SK-N-SH (cell line): ENCODE measurements around the gene ADIPOR2. TPM values are rescaled to one million over a fixed set of nuclear protein-coding genes. Genes with fewer than 3 reads are reported as not detected.
"Not testable (repeated sequence)": the region's sequence is repeated elsewhere in the genome, so short reads cannot be mapped to it uniquely, and the experiment has no call there.

Source experiments
- CTCF ChIA-PET: fragments of 300-600, 350-600 bp; formaldehyde crosslinking; extraction: SDS; loops from one replicate; lab custom pipeline; 2021; lab: Yijun Ruan, JAX
- POLR2A ChIA-PET: fragments of 350-600 bp; sonication (Branson Sonifier 250); formaldehyde crosslinking; extraction: SDS; loops from one replicate; lab custom pipeline; 2020; ENCODE audit warnings: antibody characterized with exemption, inconsistent platforms; lab: Yijun Ruan, JAX
- DNase-seq: peaks from one replicate; pipeline ENCODE4 v3.0.0; 2012
- H2AFZ ChIP-seq: fragments of 200-600 bp; sonication (generic); 2 replicates; pipeline ENCODE4 v1.8.1; 2016; ENCODE audit warnings: antibody characterized with exemption, mild to moderate bottlenecking, low read depth
- H3F3A ChIP-seq: fragments of 200-600 bp; sonication (generic); replicated peaks from 2 replicates; pipeline ENCODE3; 2016; ENCODE audit warnings: antibody characterized with exemption, mild to moderate bottlenecking; ENCODE audit not compliant: insufficient read depth
- H3K27ac ChIP-seq, 2 experiments: fragments of 200-500 bp in 1 of 2; fragments of 200-600 bp in 1 of 2; sonication (Bioruptor generic) in 1 of 2; sonication (generic), shearing (Covaris generic) in 1 of 2; 2 replicates each; pipeline versions ENCODE4 v1.5.1 to v1.6.1; 2014 to 2016; ENCODE audit warnings: low read depth in 2 of 2, inconsistent platforms in 1 of 2, low read length in 1 of 2, mild to moderate bottlenecking in 1 of 2, mixed read lengths in 1 of 2
- H3K27me3 ChIP-seq: fragments of 200-600 bp; sonication (generic), shearing (Covaris generic); 2 replicates; pipeline ENCODE4 v1.6.1; 2016; ENCODE audit warnings: mixed run types; ENCODE audit not compliant: insufficient read depth
- H3K36me3 ChIP-seq, 2 experiments: fragments of 200-500 bp in 1 of 2; fragments of 200-600 bp in 1 of 2; sonication (Bioruptor generic) in 1 of 2; sonication (generic) in 1 of 2; replicated peaks in 1 of 2; 2 replicates each; pipeline versions ENCODE3 to v1.5.1; 2014 to 2016; ENCODE audit warnings: low read length in 1 of 2, mild to moderate bottlenecking in 1 of 2; ENCODE audit not compliant: insufficient read depth in 2 of 2, control insufficient read depth in 1 of 2
- H3K4me1 ChIP-seq, 2 experiments: fragments of 200-500 bp in 1 of 2; fragments of 200-600 bp in 1 of 2; sonication (Bioruptor generic) in 1 of 2; sonication (generic), shearing (Covaris generic) in 1 of 2; 2 replicates each; pipeline versions ENCODE4 v1.5.1 to v1.6.1; 2014 to 2016; ENCODE audit warnings: low read depth in 1 of 2, low read length in 1 of 2, mixed run types in 1 of 2; ENCODE audit not compliant: insufficient read depth in 2 of 2, control insufficient read depth in 1 of 2
- H3K4me2 ChIP-seq: fragments of 200-600 bp; sonication (generic), shearing (Covaris generic); 2 replicates; pipeline ENCODE4 v1.6.1; 2017; ENCODE audit warnings: mixed run types
- H3K4me3 ChIP-seq, 2 experiments: fragments of 200-500 bp in 1 of 2; fragments of 200-600 bp in 1 of 2; sonication (Bioruptor generic) in 1 of 2; sonication (generic), shearing (Covaris generic) in 1 of 2; 2 replicates each; pipeline versions ENCODE4 v1.5.1 to v1.8.1; 2014 to 2016; ENCODE audit warnings: low read depth in 2 of 2, inconsistent platforms in 1 of 2, low read length in 1 of 2, mild to moderate bottlenecking in 1 of 2, mixed read lengths in 1 of 2, moderate library complexity in 1 of 2
- H3K79me2 ChIP-seq: fragments of 200-600 bp; sonication (generic); 2 replicates; pipeline ENCODE4 v1.8.1; 2017; ENCODE audit warnings: mild to moderate bottlenecking; ENCODE audit not compliant: insufficient read depth
- H3K9ac ChIP-seq: fragments of 200-600 bp; sonication (generic); 2 replicates; pipeline ENCODE4 v1.6.1; 2017; ENCODE audit warnings: mixed run types
- H3K9me2 ChIP-seq: fragments of 200-600 bp; sonication (generic); 2 replicates; pipeline ENCODE4 v1.6.1; 2017; ENCODE audit warnings: mixed run types
- H3K9me3 ChIP-seq: fragments of 200-600 bp; sonication (generic); 2 replicates; pipeline ENCODE4 v1.6.1; 2017; ENCODE audit warnings: mixed run types, mild to moderate bottlenecking, moderate library complexity
- H4K20me1 ChIP-seq: fragments of 200-600 bp; sonication (generic); 2 replicates; pipeline ENCODE4 v1.6.1; 2017; ENCODE audit warnings: mild to moderate bottlenecking, mixed run types; ENCODE audit not compliant: insufficient read depth
- CTCF ChIP-seq: fragments of 200-600 bp; sonication (generic); IDR thresholded peaks from 2 replicates; pipeline ENCODE4 v1.6.1; 2017; ENCODE audit warnings: antibody characterized with exemption, mild to moderate bottlenecking, moderate library complexity
- FOSL2 ChIP-seq: IDR thresholded peaks from 2 replicates; pipeline ENCODE4 v1.4.0; 2012; ENCODE audit warnings: low read depth, mild to moderate bottlenecking, moderate library complexity, borderline replicate concordance
- FOXJ3 ChIP-seq: sonication (generic); formaldehyde crosslinking; IDR thresholded peaks from 2 replicates; pipeline ENCODE4 v1.5.1; 2020; ENCODE audit warnings: mild to moderate bottlenecking, missing genetic modification reagents
- GATA2 ChIP-seq: sonication (generic); formaldehyde crosslinking; IDR thresholded peaks from 2 replicates; pipeline ENCODE4 v1.5.0; 2020; ENCODE audit warnings: mild to moderate bottlenecking, missing genetic modification reagents
- PBX3 ChIP-seq: IDR thresholded peaks from 2 replicates; pipeline ENCODE4; 2012
- POLR2AphosphoS5 ChIP-seq: IDR thresholded peaks from 2 replicates; pipeline ENCODE4 v1.6.1; 2012; ENCODE audit warnings: low read depth, low read length
- TAF1 ChIP-seq: IDR thresholded peaks from 2 replicates; pipeline ENCODE4 v1.6.1; 2012; ENCODE audit warnings: low read depth, mild to moderate bottlenecking, low read length, moderate library complexity, borderline replicate concordance
- USF1 ChIP-seq: IDR thresholded peaks from 2 replicates; pipeline ENCODE4 v1.4.0; 2012; ENCODE audit warnings: low read depth, borderline replicate concordance
- WGBS: methylation state at CpG from one replicate; pipeline ENCODE4 v1.1.6; 2017; ENCODE audit warnings: low lambda C conversion rate; 5-methylcytosine and 5-hydroxymethylcytosine counted together
- polyA plus RNA-seq, 3 experiments: library from polyadenylated mRNA; depleted of rRNA; stranded (reverse); fragments of >200 nt; gene quantifications; 2 replicates each; pipeline ENCODE4 v1.2.3, GENCODE V29; 2012
- TF ChIP-seq, protein P1 (sequence below): fragments of 150-350 bp; IDR thresholded peaks from 2 replicates; pipeline ENCODE4 v1.6.1; 2016; ENCODE audit warnings: mild to moderate bottlenecking, low read depth, low read length

Gene ADIPOR2
- polyA plus RNA-seq, 1 of the 3 experiments (the other 2 are of a cell fraction) = 17.1 TPM

- H3K79me2 ChIP-seq = no peaks in the 10 kb centered on the region
- H3K27me3 ChIP-seq = peaks cover 29% of the 10 kb centered on the region; the same call in 1 of the 2 replicates
- 64% methylated on average over 18 of the region's 21 CpGs for WGBS
- no peaks in the 10 kb centered on the region for H3K9me3 ChIP-seq
- POLR2A ChIA-PET = no interaction called here
- no peak overlapping the region for H3K27ac ChIP-seq
- H2AFZ ChIP-seq = no peak overlapping the region
- no peaks in the 10 kb centered on the region for H4K20me1 ChIP-seq
- CTCF ChIA-PET = interaction anchor here (1.1 to 1.7 kb wide), 4 partner anchors 9 to 182 kb away, joined by 3 to 9 read pairs (median 5); no protein-coding TSS in a partner anchor
- H3K4me1 ChIP-seq = peaks cover 0 to 33% of the 10 kb centered on the region in 2 experiments; a peak in 1 of 4 replicates
- no peak overlapping the region for H3K4me3 ChIP-seq
- H3K4me2 ChIP-seq = no peak overlapping the region
- TF ChIP-seq GATA2 (CRISPR knock-in tag) = peak; percentile 48
- TF ChIP-seq FOXJ3 (CRISPR knock-in tag) = no peak
- peak; percentile 43 for DNase-seq
- no peaks in the 10 kb centered on the region for H3K36me3 ChIP-seq
- H3F3A ChIP-seq = no peaks in the 10 kb centered on the region
- no peaks in the 10 kb centered on the region for H3K9me2 ChIP-seq
- no peak overlapping the region for H3K9ac ChIP-seq
Measured at GRCh38 chr12:1815814-1816729, 125.2 kb downstream of the ADIPOR2 start.

DNA sequence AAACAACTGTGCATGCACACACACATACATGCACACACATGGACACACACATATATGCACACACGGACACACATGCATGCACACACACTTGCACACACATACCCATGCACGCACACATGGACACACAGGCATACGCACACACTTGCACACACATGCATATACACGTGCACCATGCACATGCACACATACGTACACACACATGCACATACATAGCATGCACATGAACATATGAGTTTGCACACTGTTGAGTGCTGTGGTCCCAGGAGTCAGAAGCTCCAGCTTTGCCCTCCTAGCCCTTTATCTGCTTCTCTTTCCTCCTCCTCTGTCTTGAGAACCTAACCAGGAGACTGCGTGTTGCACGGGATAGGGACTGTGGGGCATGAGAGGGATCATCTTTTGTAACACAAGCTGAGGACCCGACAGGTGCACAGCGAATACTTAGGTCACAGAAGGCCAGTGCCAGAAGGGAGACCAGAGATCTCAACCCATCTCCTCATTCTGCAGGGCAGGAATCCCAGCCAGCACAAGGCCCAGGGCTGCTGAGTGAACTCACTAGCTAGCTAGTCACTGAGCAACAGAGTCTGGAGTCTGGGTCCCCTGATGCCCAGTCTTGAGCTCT, 126.0 kb downstream of the ADIPOR2 start:
- Histone ChIP-seq H3K27ac (no peak overlapping the region), H3K9ac (no peak overlapping the region), H3F3A (no peaks in the 10 kb centered on the region), H4K20me1 (no peaks in the 10 kb centered on the region), H3K4me2 (no peak overlapping the region), H3K36me3 (no peaks in the 10 kb centered on the region), H3K79me2 (no peaks in the 10 kb centered on the region), H3K27me3 (peaks cover 35% of the 10 kb centered on the region; the same call in 1 of the 2 replicates), H3K4me3 (no peak overlapping the region), H3K9me2 (no peaks in the 10 kb centered on the region), H2AFZ (no peak overlapping the region), H3K9me3 (no peaks in the 10 kb centered on the region), H3K4me1 (peaks cover 0 to 41% of the 10 kb centered on the region in 2 experiments; a peak in 1 of 4 replicates)
- WGBS = 66% methylated on average over 9 of the region's 9 CpGs
- TF ChIP-seq USF1 = no peak
- no peak for TF ChIP-seq PBX3
- TF ChIP-seq, protein P1, sequence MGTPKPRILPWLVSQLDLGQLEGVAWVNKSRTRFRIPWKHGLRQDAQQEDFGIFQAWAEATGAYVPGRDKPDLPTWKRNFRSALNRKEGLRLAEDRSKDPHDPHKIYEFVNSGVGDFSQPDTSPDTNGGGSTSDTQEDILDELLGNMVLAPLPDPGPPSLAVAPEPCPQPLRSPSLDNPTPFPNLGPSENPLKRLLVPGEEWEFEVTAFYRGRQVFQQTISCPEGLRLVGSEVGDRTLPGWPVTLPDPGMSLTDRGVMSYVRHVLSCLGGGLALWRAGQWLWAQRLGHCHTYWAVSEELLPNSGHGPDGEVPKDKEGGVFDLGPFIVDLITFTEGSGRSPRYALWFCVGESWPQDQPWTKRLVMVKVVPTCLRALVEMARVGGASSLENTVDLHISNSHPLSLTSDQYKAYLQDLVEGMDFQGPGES = no peak
- no peak for TF ChIP-seq FOXJ3 (CRISPR knock-in tag)
- TF ChIP-seq POLR2AphosphoS5 = no peak
- no peak for TF ChIP-seq TAF1
- TF ChIP-seq CTCF = no peak
- peak; percentile 5; the same call in 1 of the 2 replicates for TF ChIP-seq GATA2 (CRISPR knock-in tag)
- TF ChIP-seq FOSL2 = no peak
- DNase-seq = no peak
- CTCF ChIA-PET = interaction anchor here (1.1 to 1.7 kb wide), 3 partner anchors 10 to 183 kb away, joined by 3 to 6 read pairs (median 4); no protein-coding TSS in a partner anchor
- POLR2A ChIA-PET = no interaction called here

- H3F3A ChIP-seq, DNase-seq, H3K4me3 ChIP-seq, H3K9me3 ChIP-seq, H3K9me2 ChIP-seq, H4K20me1 ChIP-seq, H3K36me3 ChIP-seq, H3K9ac ChIP-seq, H2AFZ ChIP-seq, H3K79me2 ChIP-seq, POLR2A ChIA-PET, H3K27ac ChIP-seq, H3K4me2 ChIP-seq, CTCF ChIA-PET: not testable (repeated sequence)
- Histone ChIP-seq H3K4me1 (peaks cover 0 to 52% of the 10 kb centered on the region in 2 experiments; a peak in 1 of 4 replicates), H3K27me3 (peaks cover 35% of the 10 kb centered on the region; the same call in 1 of the 2 replicates)
- whole genome bisulfite sequencing = no CpG with 5 or more reads among the region's 28 CpGs
Measured at GRCh38 chr12:1817928-1818327, 127.1 kb downstream of the ADIPOR2 start.
